CD4-positive, alpha-beta T cell treated with Interleukin-4 for 1 hour (primary cell): ENCODE results near the gene RANBP3.

Experiments
- DNase-seq, 2 donors: peaks; one replicate each; pipeline ENCODE4 v3.0.0-alpha.2; 2020 to 2022

RANBP3 gene

GRCh38 chr19:5985098-5985783 lies 7.3 kb upstream of the RANBP3 start:
- no peak for DNase-seq

GRCh38 chr19:5984600-5984999 lies 6.7 kb upstream of the RANBP3 start:
- no peak for DNase-seq

GRCh38 chr19:5983367-5983955 lies 5.5 kb upstream of the RANBP3 start:
- no peak for DNase-seq

GRCh38 chr19:5978606-5979552 lies 939 bp upstream of the RANBP3 start:
- DNase-seq, result no peak

- no peak for DNase-seq
Observed at GRCh38 chr19:5977222-5977784, 637 bp downstream of the RANBP3 start.

GRCh38 chr19:5976768-5977167 lies 1.2 kb downstream of the RANBP3 start:
- no peak for DNase-seq

GRCh38 chr19:5975388-5975728 lies 2.6 kb downstream of the RANBP3 start:
- no peak for DNase-seq

- peak; percentile 42 to 54 for DNase-seq
Observed at GRCh38 chr19:5974721-5975387, 3.1 kb downstream of the RANBP3 start.

- DNase-seq, result no peak
Observed at GRCh38 chr19:5973867-5974635, 3.9 kb downstream of the RANBP3 start.

- no peak for DNase-seq
Observed at GRCh38 chr19:5973376-5973775, 4.6 kb downstream of the RANBP3 start.

GRCh38 chr19:5972355-5972731 lies 5.6 kb downstream of the RANBP3 start:
- no peak for DNase-seq

GRCh38 chr19:5971714-5972354 lies 6.1 kb downstream of the RANBP3 start:
- DNase-seq, result no peak

- DNase-seq, result no peak
Observed at GRCh38 chr19:5969476-5969875, 8.5 kb downstream of the RANBP3 start.

GRCh38 chr19:5968431-5969373 lies 9.2 kb downstream of the RANBP3 start:
- DNase-seq, result no peak

GRCh38 chr19:5967994-5968430 lies 9.9 kb downstream of the RANBP3 start:
- peak; percentile 65 to 71 for DNase-seq

- DNase-seq, result no peak
Observed at GRCh38 chr19:5967571-5967970, 10.4 kb downstream of the RANBP3 start.

GRCh38 chr19:5966941-5967340 lies 11.0 kb downstream of the RANBP3 start:
- DNase-seq, result no peak

- no peak for DNase-seq
Observed at GRCh38 chr19:5966215-5966614, 11.7 kb downstream of the RANBP3 start.

GRCh38 chr19:5964816-5965565 lies 12.9 kb downstream of the RANBP3 start:
- DNase-seq, result no peak

- no peak for DNase-seq
Observed at GRCh38 chr19:5963855-5964254, 14.1 kb downstream of the RANBP3 start.
